ENCODE results near the gene ANKRD31.
"Not testable (repeated sequence)": the region's sequence is repeated elsewhere in the genome, so short reads cannot be mapped to it uniquely, and the experiment has no call there.

Gene ANKRD31

GRCh38 chr5:75234251-75234650 is 2.4 kb downstream of the ANKRD31 start:
- DNase-seq (ENCODE audit: low spot score), result no peak

GRCh38 chr5:75226916-75227315 is 9.8 kb downstream of the ANKRD31 start:
- no peak for DNase-seq (ENCODE audit: low spot score)

DNA sequence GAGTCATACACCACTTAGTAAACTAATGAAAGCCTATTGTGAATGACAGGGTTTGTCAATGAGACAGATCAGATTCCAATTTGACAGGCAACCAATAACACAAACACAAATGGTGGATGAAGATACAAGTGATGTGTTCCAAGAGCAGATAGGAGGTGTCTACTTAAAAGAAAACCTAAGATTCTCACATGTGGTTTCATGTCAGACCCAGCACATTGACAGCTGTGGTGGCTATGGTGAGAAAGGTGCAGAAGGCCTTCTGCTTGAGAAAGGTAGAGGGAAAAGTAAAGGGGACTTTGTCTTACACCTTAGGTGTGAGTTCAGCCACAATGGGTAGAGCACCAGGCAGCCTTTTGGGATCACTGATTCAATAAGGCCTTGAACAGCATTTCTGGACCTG is 11.2 kb downstream of the ANKRD31 start:
- DNase-seq (ENCODE audit: low spot score), result no peak

DNA sequence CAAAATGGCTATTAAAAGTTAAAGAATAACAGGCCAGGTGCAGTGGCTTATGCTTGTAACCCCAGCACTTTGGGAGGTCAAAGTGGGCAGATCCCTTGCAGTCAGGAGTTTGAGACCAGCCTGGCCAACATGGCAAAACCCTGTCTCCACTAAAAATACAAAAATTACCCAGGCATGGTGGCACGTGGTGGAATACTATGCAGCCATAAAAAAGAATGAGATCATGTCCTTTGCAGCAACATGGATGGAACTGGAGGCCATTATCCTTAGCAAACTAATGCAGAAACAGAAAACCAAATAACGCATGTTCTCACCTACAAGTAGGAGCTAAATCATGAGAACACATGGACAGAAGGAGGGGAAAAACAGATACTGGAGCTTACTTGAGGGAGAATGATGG is 15.9 kb downstream of the ANKRD31 start:
- DNase-seq (ENCODE audit: low spot score), result not testable (repeated sequence)

- no peak for DNase-seq (ENCODE audit: low spot score)
Observed at GRCh38 chr5:75214928-75215327, 21.8 kb downstream of the ANKRD31 start.

DNA sequence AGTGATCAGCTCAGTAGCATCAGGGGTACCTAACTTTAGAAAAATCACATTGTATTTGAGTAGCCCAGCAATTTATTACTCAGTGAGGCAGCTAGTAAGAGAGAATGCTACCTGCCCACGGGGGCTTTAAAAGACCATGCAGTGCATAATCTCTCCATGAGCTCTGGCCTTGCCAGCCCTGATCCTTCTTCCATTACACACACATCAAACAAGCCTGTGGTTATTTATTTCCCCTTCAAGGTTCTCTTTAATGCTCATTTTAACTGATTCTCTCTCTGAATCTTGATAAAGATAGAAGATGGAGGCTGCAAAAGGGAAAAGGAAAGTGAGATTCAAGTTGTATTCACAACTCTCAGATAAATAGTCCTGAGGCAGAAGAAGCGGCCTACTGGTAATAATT is 22.3 kb downstream of the ANKRD31 start:
- no peak for DNase-seq (ENCODE audit: low spot score)

- DNase-seq (ENCODE audit: low spot score), result no peak
Observed at GRCh38 chr5:75203604-75204003, 33.1 kb downstream of the ANKRD31 start.

DNA sequence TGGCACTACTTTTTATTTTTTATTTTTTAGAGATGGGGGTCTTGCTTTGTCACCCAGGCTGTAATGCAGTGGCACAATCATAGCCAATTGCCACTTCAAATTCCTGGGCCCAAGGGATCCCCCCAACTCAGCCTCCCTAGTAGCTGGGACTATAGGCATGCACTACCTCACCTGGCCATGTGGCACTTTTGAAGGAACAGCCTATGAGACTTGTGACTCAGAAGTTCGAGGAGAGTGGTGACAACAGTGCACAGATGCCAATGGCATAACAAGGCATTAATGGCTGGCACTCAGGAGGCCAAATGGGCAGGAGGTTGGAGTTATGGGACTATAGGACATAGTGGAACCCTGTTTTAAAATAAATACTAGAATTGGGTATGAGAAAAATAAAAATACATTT is 33.7 kb downstream of the ANKRD31 start:
- DNase-seq (ENCODE audit: low spot score), result no peak

- DNase-seq (ENCODE audit: low spot score), result no peak
Observed at GRCh38 chr5:75200776-75201175, 35.9 kb downstream of the ANKRD31 start.

- DNase-seq (ENCODE audit: low spot score), result no peak
Observed at GRCh38 chr5:75199946-75200345, 36.7 kb downstream of the ANKRD31 start.

GRCh38 chr5:75199071-75199470 is 37.6 kb downstream of the ANKRD31 start:
- no peak for DNase-seq (ENCODE audit: low spot score)

GRCh38 chr5:75197745-75198144 is 38.9 kb downstream of the ANKRD31 start:
- no peak for DNase-seq (ENCODE audit: low spot score)

- no peak for DNase-seq (ENCODE audit: low spot score)
Observed at GRCh38 chr5:75192804-75193203, 43.9 kb downstream of the ANKRD31 start.

GRCh38 chr5:75192264-75192663 is 44.4 kb downstream of the ANKRD31 start:
- no peak for DNase-seq (ENCODE audit: low spot score)

DNA sequence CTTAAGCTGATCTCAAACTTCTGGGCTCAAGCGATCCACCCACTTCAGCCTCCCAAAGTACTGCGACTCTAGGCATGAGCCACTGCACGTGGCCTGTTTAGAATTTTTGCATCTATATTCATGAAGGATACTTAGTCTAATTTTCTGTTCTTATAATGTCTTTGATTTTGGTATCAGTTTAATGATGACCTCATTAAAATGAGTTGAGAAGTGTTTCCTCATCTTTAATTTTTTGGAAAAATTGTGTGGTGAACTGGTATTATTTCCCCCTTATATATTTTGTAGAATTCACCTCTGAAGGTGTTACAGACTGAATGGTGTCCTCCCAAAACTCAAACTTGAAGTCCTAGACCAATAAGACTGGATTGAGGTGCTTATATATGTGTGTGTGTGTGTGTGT is 46.5 kb downstream of the ANKRD31 start:
- DNase-seq (ENCODE audit: low spot score), result no peak

GRCh38 chr5:75189353-75189752 is 47.3 kb downstream of the ANKRD31 start:
- no peak for DNase-seq (ENCODE audit: low spot score)

DNA sequence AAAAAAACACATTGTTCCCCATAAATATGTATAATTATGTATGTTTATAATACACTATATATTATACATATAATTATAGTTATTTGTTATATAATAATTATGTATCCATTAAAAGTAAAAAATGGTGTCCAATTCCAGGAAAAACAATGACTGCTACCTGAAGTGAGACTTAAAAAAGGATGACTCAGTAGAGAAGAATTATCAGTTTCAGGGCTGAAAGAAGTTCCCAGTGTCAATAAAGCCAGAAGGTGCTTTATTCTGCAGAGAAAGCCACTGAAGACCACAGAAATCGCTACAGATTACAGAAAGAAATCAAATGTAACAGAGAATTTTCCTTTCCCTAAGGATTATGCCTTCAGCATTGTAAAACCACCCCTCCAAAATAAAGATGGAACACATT is 50.9 kb downstream of the ANKRD31 start:
- DNase-seq (ENCODE audit: low spot score), result no peak

DNA sequence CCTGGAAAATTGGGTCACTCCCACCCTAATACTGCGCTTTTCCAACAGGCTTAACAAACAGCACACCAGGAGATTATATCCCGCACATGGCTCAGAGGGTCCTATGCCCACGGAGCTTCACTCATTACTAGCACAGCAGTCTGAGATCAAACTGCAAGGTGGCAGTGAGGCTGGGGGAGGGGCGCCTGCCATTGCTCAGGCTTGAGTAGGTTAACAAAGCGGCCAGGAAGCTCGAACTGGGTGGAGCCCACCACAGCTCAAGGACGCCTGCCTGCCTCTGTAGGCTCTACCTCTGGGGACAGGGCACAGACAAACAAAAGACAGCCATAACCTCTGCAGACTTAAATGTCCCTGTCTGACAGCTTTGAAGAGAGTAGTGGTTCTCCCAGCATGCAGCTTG is 60.7 kb downstream of the ANKRD31 start:
- DNase-seq (ENCODE audit: low spot score), result not testable (repeated sequence)

DNA sequence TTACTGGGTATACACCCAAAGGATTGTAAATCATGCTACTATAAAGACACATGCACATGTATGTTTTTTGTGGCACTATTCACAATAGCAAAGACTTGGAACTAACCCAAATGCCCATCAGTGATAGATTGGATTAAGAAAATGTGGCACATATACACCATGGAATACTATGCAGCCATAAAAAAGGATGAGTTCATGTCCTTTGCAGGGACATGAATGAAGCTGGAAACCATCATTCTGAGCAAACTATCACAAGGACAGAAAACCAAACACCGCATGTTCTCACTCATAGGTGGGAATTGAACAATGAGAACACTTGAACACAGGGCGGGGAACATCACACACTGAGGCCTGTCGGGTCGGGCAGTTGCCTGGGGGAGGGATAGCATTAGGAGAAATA is 61.8 kb downstream of the ANKRD31 start:
- DNase-seq (ENCODE audit: low spot score), result not testable (repeated sequence)

DNA sequence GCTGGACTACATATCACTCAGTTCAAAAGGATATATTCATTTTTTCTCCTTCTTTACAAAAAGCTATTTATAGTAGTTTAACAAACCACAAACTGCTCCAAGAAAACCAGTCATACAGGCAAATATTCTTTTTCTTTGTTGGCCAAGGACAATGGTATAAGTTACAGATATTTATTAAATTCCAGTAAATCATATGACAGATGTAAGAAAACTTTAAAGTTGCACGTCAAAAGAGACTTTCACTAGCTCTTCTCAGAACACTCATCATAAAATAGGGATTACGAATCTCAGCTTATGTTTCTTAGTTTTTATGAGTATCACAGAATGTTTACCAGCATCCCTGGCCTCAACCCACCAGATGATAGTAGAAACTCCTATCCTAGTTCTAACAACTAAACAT is 67.2 kb downstream of the ANKRD31 start:
- no peak for DNase-seq (ENCODE audit: low spot score)

- DNase-seq (ENCODE audit: low spot score), result peak; percentile 22
Observed at GRCh38 chr5:75168026-75168735, 68.5 kb downstream of the ANKRD31 start.

DNA sequence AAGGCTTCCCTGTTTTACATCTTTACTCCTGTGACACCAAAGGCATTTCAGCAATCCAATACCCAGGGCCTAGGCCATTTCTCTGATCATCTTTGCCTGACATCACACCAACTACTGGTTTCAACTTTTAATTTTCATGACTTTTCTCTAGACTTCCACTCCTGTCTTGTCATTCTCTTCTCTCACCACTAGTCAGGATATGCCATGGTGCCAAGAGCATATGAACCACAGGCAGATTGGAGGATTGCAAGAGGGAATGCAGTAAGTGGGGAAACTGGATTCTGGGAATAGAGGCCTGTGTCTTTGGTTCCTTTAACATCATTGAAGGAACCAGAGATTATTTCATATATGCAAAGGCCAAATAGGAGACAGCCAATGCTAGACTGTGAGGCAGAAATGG is 69.3 kb downstream of the ANKRD31 start:
- DNase-seq (ENCODE audit: low spot score), result peak; percentile 25

- DNase-seq (ENCODE audit: low spot score), result not testable (repeated sequence)
Observed at GRCh38 chr5:75161508-75161907, 75.2 kb downstream of the ANKRD31 start.

- peak; percentile 38 for DNase-seq (ENCODE audit: low spot score)
Observed at GRCh38 chr5:75156585-75156984, 80.1 kb downstream of the ANKRD31 start.
